ENCODE data around the gene LRRC3B. TPM values are rescaled to one million over a fixed set of nuclear protein-coding genes. Genes with fewer than 3 reads are reported as not detected.

Gene LRRC3B
- total RNA-seq, 1 donor from 2014 or later: 0.30 TPM

DNA sequence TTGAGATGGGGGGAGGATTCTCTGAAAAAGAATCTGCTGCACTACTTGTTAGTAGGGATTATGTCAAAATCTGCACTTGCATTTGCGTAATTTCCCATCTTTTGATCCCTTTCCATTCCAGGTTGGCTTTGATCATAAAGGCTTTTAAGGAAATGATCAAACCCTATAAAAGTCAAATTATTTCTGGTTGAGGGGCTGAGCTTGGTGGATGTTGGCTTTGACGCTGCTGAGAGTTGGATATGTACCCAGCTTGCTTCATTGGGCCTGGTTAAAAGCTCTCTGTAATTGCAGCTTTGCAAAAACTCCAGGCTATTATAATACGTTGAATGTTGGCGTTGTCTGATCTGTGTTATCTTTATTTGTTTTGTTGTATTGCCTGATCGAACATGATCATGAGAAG, 12.0 kb downstream of the LRRC3B start:
- H3K9me3 ChIP-seq: no peaks in the 10 kb centered on the region
- no peak overlapping the region for H3K4me3 ChIP-seq
- no peaks in the 10 kb centered on the region for H3K36me3 ChIP-seq
- intact Hi-C loops (cut with DNase I): no loop called here
- H3K27me3 ChIP-seq (ENCODE audit: low read depth): no peaks in the 10 kb centered on the region
- H3K4me1 ChIP-seq: no peaks in the 10 kb centered on the region
- H3K27ac ChIP-seq: no peak overlapping the region
- TF ChIP-seq, protein P1, sequence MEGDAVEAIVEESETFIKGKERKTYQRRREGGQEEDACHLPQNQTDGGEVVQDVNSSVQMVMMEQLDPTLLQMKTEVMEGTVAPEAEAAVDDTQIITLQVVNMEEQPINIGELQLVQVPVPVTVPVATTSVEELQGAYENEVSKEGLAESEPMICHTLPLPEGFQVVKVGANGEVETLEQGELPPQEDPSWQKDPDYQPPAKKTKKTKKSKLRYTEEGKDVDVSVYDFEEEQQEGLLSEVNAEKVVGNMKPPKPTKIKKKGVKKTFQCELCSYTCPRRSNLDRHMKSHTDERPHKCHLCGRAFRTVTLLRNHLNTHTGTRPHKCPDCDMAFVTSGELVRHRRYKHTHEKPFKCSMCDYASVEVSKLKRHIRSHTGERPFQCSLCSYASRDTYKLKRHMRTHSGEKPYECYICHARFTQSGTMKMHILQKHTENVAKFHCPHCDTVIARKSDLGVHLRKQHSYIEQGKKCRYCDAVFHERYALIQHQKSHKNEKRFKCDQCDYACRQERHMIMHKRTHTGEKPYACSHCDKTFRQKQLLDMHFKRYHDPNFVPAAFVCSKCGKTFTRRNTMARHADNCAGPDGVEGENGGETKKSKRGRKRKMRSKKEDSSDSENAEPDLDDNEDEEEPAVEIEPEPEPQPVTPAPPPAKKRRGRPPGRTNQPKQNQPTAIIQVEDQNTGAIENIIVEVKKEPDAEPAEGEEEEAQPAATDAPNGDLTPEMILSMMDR (IDR thresholded peaks at IDR 0.05): no peak
- no peak for DNase-seq
- no peak for ATAC-seq

DNA sequence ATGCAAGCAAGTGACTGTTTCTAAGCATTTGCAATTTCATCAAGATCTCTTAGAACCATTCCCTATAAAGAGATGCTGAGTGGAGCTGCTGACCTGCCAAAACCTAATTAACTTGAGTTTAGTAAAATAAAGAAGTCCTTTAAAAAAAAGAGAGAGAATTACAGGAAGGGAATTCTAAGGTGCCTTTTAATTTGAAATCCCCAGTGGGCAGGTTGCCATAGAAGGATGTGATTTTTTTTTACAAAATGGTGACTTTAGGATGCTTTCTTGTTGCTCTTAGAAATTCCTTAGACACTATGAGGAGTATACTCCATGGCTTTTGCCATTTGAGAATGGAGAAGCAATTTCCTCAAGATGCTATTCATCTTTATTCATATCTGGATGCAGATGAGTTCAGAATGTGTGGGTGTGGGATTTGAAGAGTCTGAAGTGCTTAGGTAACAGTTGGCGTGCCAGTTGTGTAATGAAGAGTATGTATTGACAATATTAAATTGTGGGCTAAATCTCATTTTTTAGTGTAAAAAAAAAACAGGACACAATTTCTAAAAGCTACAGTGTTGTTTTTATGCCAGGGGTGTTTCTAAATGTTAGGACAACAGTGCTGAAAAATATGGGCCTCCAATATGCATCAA, 13.6 kb downstream of the LRRC3B start:
- H3K4me3 ChIP-seq: no peak overlapping the region
- intact Hi-C loops (cut with DNase I): no loop called here
- H3K27me3 ChIP-seq (ENCODE audit: low read depth): no peaks in the 10 kb centered on the region
- no peaks in the 10 kb centered on the region for H3K36me3 ChIP-seq
- no peaks in the 10 kb centered on the region for H3K9me3 ChIP-seq
- H3K27ac ChIP-seq: no peak overlapping the region
- ATAC-seq: no peak
- TF ChIP-seq, protein P1 (IDR thresholded peaks at IDR 0.05): no peak
- DNase-seq: no peak
- no peaks in the 10 kb centered on the region for H3K4me1 ChIP-seq

DNA sequence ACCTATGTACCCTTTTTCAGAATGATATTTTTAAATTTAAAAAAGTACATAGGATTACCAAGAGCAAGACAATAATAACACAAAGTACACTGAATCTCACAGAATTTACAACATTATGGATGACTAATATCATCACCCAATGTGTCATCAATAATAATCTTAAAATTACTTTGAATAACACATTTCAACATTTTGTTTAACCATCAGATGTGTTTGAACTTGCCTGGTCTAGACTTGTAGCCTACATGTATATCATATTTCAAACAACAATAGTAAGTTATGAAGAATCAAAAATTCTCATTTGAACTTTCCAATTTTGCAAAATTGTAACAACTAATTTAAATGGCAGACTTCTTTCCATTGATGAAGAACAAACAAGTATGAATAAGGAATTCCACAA, 15.1 kb downstream of the LRRC3B start:
- intact Hi-C loops (cut with DNase I): no loop called here

DNA sequence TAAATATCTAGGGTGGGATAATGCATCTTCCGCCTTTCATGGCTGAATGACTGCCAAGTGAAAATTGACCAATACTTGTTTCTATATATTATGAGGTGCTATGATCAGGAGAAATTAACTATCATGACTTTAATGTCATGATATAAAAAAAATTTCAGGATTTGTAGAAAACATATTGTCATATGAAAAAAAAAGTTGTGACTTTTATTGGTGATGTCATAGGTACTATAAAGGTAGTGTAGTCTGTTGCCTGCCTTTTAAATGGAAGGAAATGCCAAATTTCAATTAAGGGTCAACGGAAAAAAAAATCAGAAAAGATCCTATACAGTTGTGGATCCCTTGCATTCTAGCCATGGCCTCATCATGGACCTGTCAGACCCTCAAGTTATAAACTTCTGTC, 15.5 kb downstream of the LRRC3B start:
- TF ChIP-seq, protein P1 (IDR thresholded peaks at IDR 0.05): no peak
- H3K4me1 ChIP-seq: no peaks in the 10 kb centered on the region
- intact Hi-C loops (cut with DNase I): no loop called here
- no peaks in the 10 kb centered on the region for H3K27me3 ChIP-seq (ENCODE audit: low read depth)
- ATAC-seq (no peak), DNase-seq (no peak)
- H3K4me3 ChIP-seq: no peak overlapping the region
- no peak overlapping the region for H3K27ac ChIP-seq
- H3K9me3 ChIP-seq: no peaks in the 10 kb centered on the region
- H3K36me3 ChIP-seq: no peaks in the 10 kb centered on the region

More for the DNA sequence above, 15.1 kb downstream of the LRRC3B start:
- TF ChIP-seq, protein P1 (IDR thresholded peaks at IDR 0.05): no peak
- Histone ChIP-seq H3K27me3 (ENCODE audit: low read depth) (no peaks in the 10 kb centered on the region), H3K4me3 (no peak overlapping the region), H3K36me3 (no peaks in the 10 kb centered on the region), H3K27ac (no peak overlapping the region), H3K9me3 (no peaks in the 10 kb centered on the region), H3K4me1 (no peaks in the 10 kb centered on the region)
- ATAC-seq: no peak
- no peak for DNase-seq

DNA sequence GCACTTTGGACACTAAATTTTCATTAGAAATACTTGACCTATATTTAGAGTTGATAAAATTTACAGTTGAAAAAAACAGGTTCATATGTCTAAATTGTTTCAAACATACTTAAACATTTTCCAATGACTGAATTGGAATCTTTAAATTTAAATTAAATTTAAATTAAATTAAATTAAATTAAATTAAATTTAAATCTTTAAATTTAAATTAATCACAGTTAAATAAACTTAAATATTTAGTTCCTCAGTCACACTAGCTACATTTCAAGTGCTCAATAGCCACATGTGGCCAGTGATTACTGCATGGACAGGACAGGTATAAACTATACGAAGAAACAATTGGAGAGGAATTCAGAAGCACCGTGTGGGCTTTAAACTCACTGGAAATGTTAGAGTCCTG, 16.8 kb downstream of the LRRC3B start:
- Histone ChIP-seq H3K27ac (no peak overlapping the region), H3K27me3 (ENCODE audit: low read depth) (no peaks in the 10 kb centered on the region), H3K4me3 (no peak overlapping the region), H3K4me1 (no peaks in the 10 kb centered on the region), H3K36me3 (no peaks in the 10 kb centered on the region), H3K9me3 (no peaks in the 10 kb centered on the region)
- ATAC-seq (no peak), DNase-seq (no peak)
- intact Hi-C loops (cut with DNase I): no loop called here
- TF ChIP-seq, protein P1 (IDR thresholded peaks at IDR 0.05): no peak
